OCI-LY7 (cell line): Measurements from ENCODE around the gene CLCN4.

Source experiments
- EZH2phosphoT487 ChIP-seq: fragments of 200-600 bp; sonication (generic); IDR thresholded peaks from 2 replicates; pipeline ENCODE4 v1.6.1; 2018; ENCODE audit warnings: low read depth, borderline replicate concordance, mild to moderate bottlenecking, mixed run types, antibody characterized with exemption, low read length, moderate library complexity, mixed read lengths
- TF ChIP-seq, protein P1 (sequence below): fragments of 200-600 bp; sonication (generic); conservative IDR thresholded peaks from 2 replicates; pipeline ENCODE4 v1.5.1; 2014; ENCODE audit warnings: mild to moderate bottlenecking, antibody characterized with exemption, low read length, moderate library complexity, mixed read lengths

- TF ChIP-seq, protein P1, sequence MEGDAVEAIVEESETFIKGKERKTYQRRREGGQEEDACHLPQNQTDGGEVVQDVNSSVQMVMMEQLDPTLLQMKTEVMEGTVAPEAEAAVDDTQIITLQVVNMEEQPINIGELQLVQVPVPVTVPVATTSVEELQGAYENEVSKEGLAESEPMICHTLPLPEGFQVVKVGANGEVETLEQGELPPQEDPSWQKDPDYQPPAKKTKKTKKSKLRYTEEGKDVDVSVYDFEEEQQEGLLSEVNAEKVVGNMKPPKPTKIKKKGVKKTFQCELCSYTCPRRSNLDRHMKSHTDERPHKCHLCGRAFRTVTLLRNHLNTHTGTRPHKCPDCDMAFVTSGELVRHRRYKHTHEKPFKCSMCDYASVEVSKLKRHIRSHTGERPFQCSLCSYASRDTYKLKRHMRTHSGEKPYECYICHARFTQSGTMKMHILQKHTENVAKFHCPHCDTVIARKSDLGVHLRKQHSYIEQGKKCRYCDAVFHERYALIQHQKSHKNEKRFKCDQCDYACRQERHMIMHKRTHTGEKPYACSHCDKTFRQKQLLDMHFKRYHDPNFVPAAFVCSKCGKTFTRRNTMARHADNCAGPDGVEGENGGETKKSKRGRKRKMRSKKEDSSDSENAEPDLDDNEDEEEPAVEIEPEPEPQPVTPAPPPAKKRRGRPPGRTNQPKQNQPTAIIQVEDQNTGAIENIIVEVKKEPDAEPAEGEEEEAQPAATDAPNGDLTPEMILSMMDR, result no peak
- no peak for TF ChIP-seq EZH2phosphoT487
Observed at GRCh38 chrX:10157032-10157341, 212 bp downstream of the CLCN4 start.
